Fibroblast of upper back skin (primary cell): ENCODE measurements around the gene AKT3.
"Not testable (repeated sequence)": the region's sequence is repeated elsewhere in the genome, so short reads cannot be mapped to it uniquely, and the experiment has no call there.

Experiments
- DNase-seq: peaks from one replicate; pipeline ENCODE4 v3.0.0-alpha.2; 2013

AKT3 gene

DNA sequence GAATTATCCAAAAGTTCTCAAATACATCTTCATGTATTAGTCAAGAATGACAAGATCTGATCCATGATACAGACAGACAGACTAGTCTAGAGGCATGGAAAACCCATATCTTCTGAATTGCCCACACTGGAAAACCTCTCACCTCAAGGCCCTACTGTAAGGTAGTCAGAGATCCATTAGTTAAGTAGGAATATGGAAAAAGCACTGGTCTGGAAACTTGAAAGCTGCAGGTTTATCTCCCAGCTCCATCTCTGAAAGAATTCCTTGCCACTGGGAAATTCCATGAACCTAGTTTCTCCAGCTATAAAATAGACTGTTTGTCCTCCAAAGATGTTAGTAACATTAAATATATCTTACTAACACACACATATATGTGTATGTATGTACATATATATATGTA lies 169.2 kb downstream of the AKT3 start:
- no peak for DNase-seq

DNA sequence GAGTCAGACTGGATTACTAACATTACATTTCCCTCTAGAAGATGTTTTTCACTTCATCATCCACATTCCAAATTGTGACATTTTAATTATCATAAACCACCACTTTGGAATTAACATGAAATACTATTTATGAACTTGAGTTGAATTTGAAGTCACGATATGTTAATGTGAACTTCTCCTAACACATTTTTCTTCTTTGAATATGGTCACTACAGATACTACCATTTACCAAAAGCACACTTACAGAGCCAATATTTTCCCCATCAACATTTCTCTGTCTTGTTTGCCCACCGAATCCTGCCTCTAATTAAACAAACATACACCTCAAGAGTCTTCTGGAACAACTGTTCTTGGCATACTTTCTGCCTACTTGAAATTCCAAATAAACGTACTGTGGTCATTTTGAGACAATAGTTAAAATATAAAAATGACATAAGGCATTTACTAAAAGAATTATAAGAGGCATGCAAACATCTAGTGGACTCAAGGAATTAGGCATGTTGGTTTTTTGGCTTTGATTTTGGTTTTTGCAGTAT lies 177.4 kb downstream of the AKT3 start:
- DNase-seq, result no peak

DNA sequence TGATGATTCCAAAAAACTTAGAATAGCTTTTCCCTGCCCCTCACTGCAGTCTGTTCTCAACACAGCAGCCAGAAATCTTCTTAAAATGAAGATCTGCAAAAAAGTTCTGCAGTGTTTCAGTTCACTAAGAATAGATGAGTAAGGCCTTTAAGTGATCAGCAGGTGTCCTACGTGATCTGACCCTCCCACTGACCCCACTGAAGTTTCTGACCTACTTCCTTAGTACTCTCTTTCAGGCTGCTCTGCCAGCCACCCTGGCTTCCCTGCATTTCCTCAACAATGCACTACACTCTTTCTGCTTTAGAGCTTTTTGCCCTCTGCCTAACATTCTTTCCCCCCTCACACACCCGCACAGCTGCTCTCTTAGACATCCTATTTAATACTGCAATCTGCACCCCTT lies 182.5 kb downstream of the AKT3 start:
- no peak for DNase-seq

GRCh38 chr1:243667133-243667532 lies 182.9 kb downstream of the AKT3 start:
- no peak for DNase-seq

DNA sequence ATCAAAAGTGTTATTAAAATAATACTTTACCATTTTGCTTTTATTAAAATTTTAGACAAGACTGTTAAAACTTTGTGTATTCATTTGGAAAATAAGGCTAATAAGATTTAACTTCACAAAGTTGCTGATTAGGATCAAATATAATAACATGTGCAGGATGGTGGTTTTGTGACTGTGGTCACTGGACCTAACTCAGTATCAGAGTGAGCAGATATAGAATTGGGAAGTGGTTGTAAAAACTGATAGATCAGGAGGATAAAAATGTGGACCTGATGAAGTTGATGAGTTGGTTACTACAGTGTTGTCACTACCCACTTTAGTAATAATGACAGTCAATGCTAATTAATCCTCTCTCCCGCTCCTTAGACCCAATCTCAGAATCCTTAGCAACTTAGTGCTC lies 186.4 kb downstream of the AKT3 start:
- DNase-seq, result no peak

DNA sequence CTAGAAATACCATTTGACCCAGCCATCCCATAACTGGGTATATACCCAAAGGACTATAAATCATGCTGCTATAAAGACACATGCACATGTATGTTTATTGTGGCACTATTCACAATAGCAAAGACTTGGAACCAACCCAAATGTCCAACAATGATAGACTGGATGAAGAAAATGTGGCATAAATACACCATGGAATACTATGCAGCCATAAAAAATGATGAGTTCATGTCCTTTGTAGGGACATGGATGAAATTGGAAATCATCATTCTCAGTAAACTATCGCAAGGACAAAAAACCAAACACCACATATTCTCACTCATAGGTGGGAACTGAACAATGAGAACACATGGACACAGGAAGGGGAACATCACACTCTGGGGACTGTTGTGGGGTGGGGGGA lies 187.9 kb downstream of the AKT3 start:
- not testable (repeated sequence) for DNase-seq

GRCh38 chr1:243658594-243659105 lies 191.4 kb downstream of the AKT3 start:
- no peak for DNase-seq

DNA sequence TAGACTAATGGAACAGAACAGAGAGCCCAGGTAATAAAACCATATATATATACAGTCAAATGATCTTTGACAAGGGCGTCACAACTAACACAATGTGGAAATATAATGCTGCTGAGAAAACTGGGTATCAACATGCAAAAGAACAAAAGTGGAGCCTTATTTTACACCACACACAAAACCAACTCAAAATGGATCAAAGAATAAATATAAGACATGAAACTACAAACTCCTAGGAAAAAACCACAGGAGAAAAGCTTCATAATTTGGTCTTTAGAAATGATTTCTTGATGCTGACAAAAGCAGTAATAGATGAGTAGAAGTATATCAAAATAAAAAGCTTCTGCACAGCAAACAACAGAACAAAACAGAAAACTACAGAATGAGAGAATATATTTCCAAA lies 192.2 kb downstream of the AKT3 start:
- DNase-seq, result no peak

GRCh38 chr1:243649530-243649929 lies 200.5 kb downstream of the AKT3 start:
- DNase-seq, result not testable (repeated sequence)

GRCh38 chr1:243646841-243647240 lies 203.2 kb downstream of the AKT3 start:
- no peak for DNase-seq

DNA sequence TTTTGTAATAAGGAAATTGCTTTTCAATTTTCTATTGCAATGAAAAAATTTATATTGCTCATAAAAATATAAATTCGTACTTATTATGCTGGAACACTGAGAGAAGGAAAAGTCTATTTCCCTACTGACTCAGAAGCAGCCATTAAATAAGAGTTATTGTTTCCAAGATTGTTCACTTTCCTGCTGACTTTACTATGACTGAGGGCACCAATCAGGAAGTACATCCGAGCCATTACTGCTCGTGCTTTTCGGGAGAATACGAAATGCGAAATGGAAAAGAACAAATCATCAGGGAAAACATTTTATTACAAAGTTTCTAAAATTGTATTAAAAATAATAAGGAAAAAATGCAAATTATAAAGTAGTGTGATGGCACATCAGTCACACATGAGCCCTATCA lies 204.8 kb downstream of the AKT3 start:
- no peak for DNase-seq

- DNase-seq, result peak; percentile 72
These were observed 207.1 kb downstream of the AKT3 start for GRCh38 chr1:243642936-243643335.

- DNase-seq, result no peak
These were observed 210.9 kb downstream of the AKT3 start for GRCh38 chr1:243639027-243639658.

DNA sequence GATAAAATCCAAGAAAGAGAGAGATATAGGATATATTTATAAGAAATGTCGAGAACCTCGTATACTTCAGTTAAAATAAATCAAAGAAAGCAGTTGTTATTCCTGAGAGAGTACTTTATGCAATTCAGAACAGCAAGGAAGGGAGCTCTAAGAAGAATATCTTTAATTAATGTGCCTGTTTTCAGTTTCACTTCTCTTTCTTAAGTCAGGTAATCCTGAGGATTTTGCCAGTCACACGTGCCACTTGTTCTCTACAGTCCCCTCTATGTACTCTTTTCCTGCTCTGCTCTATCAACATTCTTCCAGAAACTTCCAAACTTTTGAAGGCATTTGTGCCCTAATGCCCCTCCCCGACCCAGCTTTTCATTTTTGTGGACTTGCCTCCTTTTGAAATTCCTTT lies 211.9 kb downstream of the AKT3 start:
- no peak for DNase-seq

DNA sequence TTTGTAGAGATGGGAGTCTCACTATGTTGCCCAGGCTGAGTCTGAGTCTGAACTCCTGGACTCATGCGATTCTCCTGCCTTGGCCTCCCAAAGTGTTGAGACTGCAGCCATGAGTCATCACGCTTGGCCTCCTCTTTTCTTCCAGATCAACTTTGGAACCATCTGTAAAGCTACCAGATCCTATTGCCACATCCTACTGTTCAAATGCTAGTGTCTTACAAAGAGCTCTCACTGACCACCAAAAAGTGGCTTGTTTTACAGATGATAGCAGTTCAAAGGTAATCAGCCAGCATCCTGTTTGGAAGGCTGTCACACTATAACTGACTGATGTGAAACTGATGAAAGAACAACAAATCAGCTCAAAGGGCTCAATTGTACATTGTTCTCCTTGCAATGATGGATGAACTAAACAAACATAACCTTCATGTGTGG lies 221.6 kb downstream of the AKT3 start:
- DNase-seq, result no peak

DNA sequence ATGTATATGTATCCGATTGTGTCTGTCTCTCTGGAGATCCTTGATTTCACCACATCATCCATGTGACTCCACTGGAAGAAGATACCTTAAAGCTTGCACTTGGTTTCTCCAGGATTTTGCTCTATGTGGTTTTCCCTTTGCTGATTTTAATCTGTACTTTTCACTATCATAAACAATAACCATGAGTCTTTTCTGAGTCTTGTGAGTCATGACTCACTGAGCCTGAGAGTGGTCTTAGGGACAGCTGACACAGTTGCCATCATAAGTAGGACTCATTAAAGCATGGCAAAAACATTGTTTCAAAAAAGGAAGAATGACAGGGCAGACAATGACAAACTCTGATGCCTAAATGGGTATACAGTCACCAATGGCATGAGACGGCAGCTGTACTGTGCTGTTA lies 226.2 kb downstream of the AKT3 start:
- no peak for DNase-seq

DNA sequence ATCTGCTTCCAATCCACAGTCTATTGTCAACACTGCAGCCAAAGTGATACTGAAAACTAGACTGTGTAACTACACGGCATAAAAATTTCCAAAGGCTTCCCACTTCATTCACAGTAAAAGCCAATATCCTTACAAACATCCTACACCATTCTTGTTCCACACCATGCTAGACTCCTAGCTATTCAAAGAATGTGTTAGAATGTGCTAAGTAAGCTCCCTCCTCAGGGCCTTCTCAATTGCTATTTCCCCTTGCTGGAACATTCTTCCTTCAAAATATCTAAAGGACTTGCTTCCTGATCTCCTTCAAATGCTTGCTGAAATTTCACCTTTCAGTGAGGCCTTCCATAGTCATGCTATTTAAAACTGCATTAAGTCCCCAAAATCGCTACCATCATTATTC lies 228.1 kb downstream of the AKT3 start:
- no peak for DNase-seq

DNA sequence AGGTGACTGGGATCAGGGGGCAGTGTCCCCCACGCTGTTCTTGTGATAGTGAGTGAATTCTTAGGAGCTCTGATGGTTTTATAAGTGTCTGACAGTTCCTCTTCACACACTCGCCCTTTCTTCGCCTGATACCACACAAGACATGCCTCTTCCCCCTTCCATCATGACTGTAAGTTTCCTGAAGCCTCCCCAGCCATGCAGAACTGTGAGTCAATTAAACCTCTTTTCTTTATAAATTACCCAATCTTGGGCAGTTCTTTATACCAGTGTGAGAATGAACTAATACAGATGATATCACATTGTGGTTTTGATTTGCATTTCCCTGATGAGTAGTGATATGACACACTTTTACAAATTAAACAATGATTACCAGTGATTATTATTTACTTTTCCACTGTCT lies 229.9 kb downstream of the AKT3 start:
- no peak for DNase-seq

GRCh38 chr1:243609698-243610097 lies 240.3 kb downstream of the AKT3 start:
- no peak for DNase-seq

- peak; percentile 36 for DNase-seq
These were observed 244.4 kb downstream of the AKT3 start for GRCh38 chr1:243605604-243606003.

DNA sequence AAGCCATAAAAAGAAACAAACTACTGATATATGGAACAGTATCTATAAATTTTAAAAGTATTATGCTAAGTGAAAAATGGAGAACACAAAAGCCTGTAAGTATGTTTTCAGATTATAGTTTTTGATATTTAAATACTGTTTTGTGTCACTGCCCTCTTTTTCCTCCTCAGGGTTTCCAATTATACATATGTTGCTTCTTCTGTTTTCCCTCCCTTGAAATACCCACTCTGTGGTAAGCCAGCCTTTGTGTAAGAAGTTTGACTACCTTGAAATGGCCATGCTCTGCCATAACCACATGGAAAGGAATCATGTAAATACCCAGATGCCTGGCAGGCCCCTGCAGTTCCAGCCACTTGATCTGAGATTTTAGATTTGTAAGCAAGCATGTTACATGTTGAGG lies 248.3 kb downstream of the AKT3 start:
- no peak for DNase-seq

- DNase-seq, result peak; percentile 73
These were observed 251.6 kb downstream of the AKT3 start for GRCh38 chr1:243598433-243598832.

- DNase-seq, result no peak
These were observed 252.7 kb downstream of the AKT3 start for GRCh38 chr1:243597383-243597782.

DNA sequence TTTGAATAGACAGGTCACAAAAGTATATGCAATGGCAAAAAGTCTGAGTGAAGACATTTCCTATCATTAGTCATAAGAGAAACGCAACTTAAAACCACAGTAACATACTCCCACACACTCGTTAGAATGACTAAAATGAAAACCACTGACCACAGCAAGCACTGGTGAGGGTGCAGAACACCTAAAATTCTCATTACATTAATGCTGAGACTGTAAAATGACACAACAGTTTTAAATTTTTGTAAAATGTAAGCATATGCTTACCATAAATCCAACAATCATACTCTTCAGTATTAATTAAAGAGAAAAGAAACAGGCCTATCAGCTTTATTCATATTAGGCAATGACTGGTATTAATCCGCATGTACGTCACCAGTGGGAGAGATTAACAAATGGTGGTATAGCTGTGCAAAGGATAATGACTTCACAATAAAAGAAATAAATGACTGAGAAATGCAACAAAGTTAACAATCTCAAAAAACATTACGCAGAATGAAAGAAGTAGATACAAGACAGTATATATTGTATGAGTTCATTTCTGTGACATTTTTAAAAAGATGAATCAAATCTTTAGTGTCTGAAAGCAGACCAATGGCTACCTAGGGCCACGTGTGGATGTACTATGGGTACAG lies 253.5 kb downstream of the AKT3 start:
- DNase-seq, result peak; percentile 97
